Endothelial cell of umbilical vein (primary cell): ENCODE results near the gene MED27. TPM values are rescaled to one million over a fixed set of nuclear protein-coding genes. Genes with fewer than 3 reads are reported as not detected.

Source experiments
- BruUV-seq: library from RNA; stranded (reverse); fragments of 400-500 nt; replicated peaks from 2 replicates; lab custom pipeline; 2021; lab: Mats Ljungman, UMichigan
- CTCF ChIA-PET: fragments of 300-600, 350-600 bp; sonication (Branson Sonifier 250); formaldehyde crosslinking; loops from one replicate; lab custom pipeline; 2021; ENCODE audit warnings: antibody characterized with exemption, inconsistent platforms; lab: Charles Lee
- POLR2A ChIA-PET: fragments of 300-600, 350-600 bp; sonication (Branson Sonifier 250); formaldehyde crosslinking; loops from one replicate; lab custom pipeline; 2021; ENCODE audit warnings: antibody characterized with exemption, inconsistent platforms; lab: Charles Lee
- DNase-seq: peaks from one replicate; pipeline ENCODE4 v3.0.0-alpha.2; 2011; ENCODE audit warnings: low read depth, low spot score
- FAIRE-seq: peaks from 2 replicates; lab custom pipeline; 2011; peaks lifted over from hg19 to GRCh38; lab: Jason Lieb, UNC
- H2AFZ ChIP-seq: 2 replicates; pipeline ENCODE4 v1.6.0; 2012; ENCODE audit warnings: low read depth, low read length, control low read depth, inconsistent platforms
- H3K27ac ChIP-seq: 2 replicates; pipeline ENCODE4 v1.5.1; 2011; ENCODE audit warnings: low read depth, mild to moderate bottlenecking, control low read depth, low read length, moderate library complexity; ENCODE audit not compliant: insufficient read depth
- H3K27me3 ChIP-seq, 2 experiments: 2 replicates each; pipeline versions ENCODE4 v1.6.0 to v1.6.1; 2011; ENCODE audit warnings: low read length in 2 of 2, mixed read lengths in 1 of 2; ENCODE audit not compliant: control insufficient read depth in 2 of 2, insufficient read depth in 2 of 2
- H3K36me3 ChIP-seq, 2 experiments: 2 replicates in 1 of 2; 3 replicates in 1 of 2; pipeline ENCODE4 v1.5.1; 2011; ENCODE audit warnings: low read length in 2 of 2, mild to moderate bottlenecking in 1 of 2, moderate library complexity in 1 of 2; ENCODE audit not compliant: control insufficient read depth in 2 of 2, insufficient read depth in 2 of 2; ENCODE audit errors: extremely low read depth in 1 of 2
- H3K4me1 ChIP-seq: 3 replicates; pipeline ENCODE4 v1.5.1; 2011; ENCODE audit warnings: mild to moderate bottlenecking, low read length; ENCODE audit not compliant: control insufficient read depth, insufficient read depth; ENCODE audit errors: extremely low read depth
- H3K4me2 ChIP-seq: 2 replicates; pipeline ENCODE4 v1.6.1; 2011; ENCODE audit warnings: low read length, control low read depth, mixed read lengths; ENCODE audit not compliant: insufficient read depth
- H3K4me3 ChIP-seq, 3 experiments: fragments of 200-600 bp in 1 of 3; sonication (generic), shearing (Covaris generic) in 1 of 3; replicated peaks in 1 of 3; 2 replicates each; pipeline ENCODE4 v1.5.1; 2011 to 2016; ENCODE audit warnings: control low read depth in 3 of 3, low read length in 3 of 3, mild to moderate bottlenecking in 2 of 3, inconsistent platforms in 1 of 3, low read depth in 1 of 3, moderate library complexity in 1 of 3; ENCODE audit not compliant: insufficient read depth in 1 of 3
- H3K79me2 ChIP-seq: 2 replicates; pipeline ENCODE4 v1.6.0; 2012; ENCODE audit warnings: low read length, inconsistent platforms; ENCODE audit not compliant: control insufficient read depth, insufficient read depth
- H3K9ac ChIP-seq: replicated peaks from 2 replicates; pipeline ENCODE3; 2011; ENCODE audit warnings: low read length, control low read depth; ENCODE audit not compliant: insufficient read depth; ENCODE audit errors: extremely low read depth
- H3K9me1 ChIP-seq: replicated peaks from 3 replicates; pipeline ENCODE4 v1.6.0; 2011; ENCODE audit warnings: mild to moderate bottlenecking, low read length; ENCODE audit not compliant: control insufficient read depth, insufficient read depth; ENCODE audit errors: extremely low read depth
- H3K9me3 ChIP-seq: replicated peaks from 2 replicates; pipeline ENCODE4 v1.5.1; 2012; ENCODE audit warnings: low read length, inconsistent platforms; ENCODE audit not compliant: control insufficient read depth, insufficient read depth
- H4K20me1 ChIP-seq: replicated peaks from 2 replicates; pipeline ENCODE3; 2011; ENCODE audit warnings: mild to moderate bottlenecking, low read length; ENCODE audit not compliant: control insufficient read depth, insufficient read depth; ENCODE audit errors: extremely low read depth
- EZH2 ChIP-seq: IDR thresholded peaks from 2 replicates; pipeline ENCODE4 v1.6.1; 2012; ENCODE audit warnings: borderline replicate concordance, low read depth, mild to moderate bottlenecking, moderate library complexity, low read length, inconsistent platforms; ENCODE audit not compliant: severe bottlenecking
- FOS ChIP-seq: IDR thresholded peaks from 2 replicates; pipeline ENCODE4 v1.6.1; 2011; ENCODE audit warnings: mild to moderate bottlenecking, low read length, moderate library complexity, borderline replicate concordance; ENCODE audit not compliant: insufficient read depth
- GATA2 ChIP-seq: IDR thresholded peaks from 2 replicates; pipeline ENCODE4 v1.7.0; 2011; ENCODE audit warnings: low read depth, mild to moderate bottlenecking, moderate library complexity, mixed read lengths, low read length; ENCODE audit not compliant: insufficient read length, insufficient read depth
- JUN ChIP-seq: IDR thresholded peaks from 2 replicates; pipeline ENCODE4 v1.6.1; 2011; ENCODE audit warnings: borderline replicate concordance, low read depth; ENCODE audit not compliant: insufficient read length, insufficient read depth
- MYC ChIP-seq: IDR thresholded peaks from one replicate; pipeline ENCODE4 v1.6.1; 2011; ENCODE audit warnings: mild to moderate bottlenecking, low read depth, low read length
- POLR2A ChIP-seq: IDR thresholded peaks from 2 replicates; pipeline ENCODE4 v1.6.1; 2012; ENCODE audit warnings: low read depth, mild to moderate bottlenecking, control low read depth, low read length
- POLR2AphosphoS5 ChIP-seq: IDR thresholded peaks from 2 replicates; pipeline ENCODE4 v1.6.1; 2012; ENCODE audit warnings: low read depth, mild to moderate bottlenecking, control low read depth, low read length, moderate library complexity; ENCODE audit not compliant: insufficient read depth
- dilution Hi-C: fragments of 300-500 bp; cut with MboI; formaldehyde crosslinking; loops from one replicate; pipeline ENCODE4 v1.15.0; 2019; ENCODE audit warnings: low sequenced_read_pairs; ENCODE audit not compliant: extremely low pct_ligation_motif_present
- intact Hi-C: fragments of 100-400 bp; cut with micrococcal nuclease; formaldehyde crosslinking; loops from one replicate; pipeline ENCODE4 v1.10.0; 2022
- polyA plus RNA-seq, 4 experiments: library from polyadenylated mRNA; depleted of rRNA in 3 of 4; stranded (reverse) in 3 of 4; unstranded in 1 of 4; fragments of >200 nt; gene quantifications; 2 replicates each; pipeline versions ENCODE4 v1.2.1 to v1.2.3, GENCODE V29; 2011 to 2012; ENCODE audit warnings: missing spikeins in 1 of 4
- total RNA-seq: library from RNA; stranded (reverse); gene quantifications from 2 replicates; pipeline ENCODE4 v1.2.3, GENCODE V29; 2021
- TF ChIP-seq, protein P1 (sequence below), 2 donors: IDR thresholded peaks; 1 replicate in 1 of 2; 2 replicates in 1 of 2; pipeline ENCODE4 v1.5.1; 2011; ENCODE audit warnings: low read length in 2 of 2, mild to moderate bottlenecking in 2 of 2, moderate library complexity in 2 of 2, control low read depth in 1 of 2, inconsistent platforms in 1 of 2, low read depth in 1 of 2; ENCODE audit not compliant: insufficient read depth in 1 of 2; ENCODE audit errors: extremely low read depth in 1 of 2
- TF ChIP-seq, protein P2 (sequence below): IDR thresholded peaks from 2 replicates; pipeline ENCODE4 v1.6.1; 2011; ENCODE audit not compliant: insufficient read depth, insufficient read length

The MED27 gene
- total and polyA plus RNA-seq, 2 donors (not counting 3 experiments of a cell fraction or from before 2014, with no cell fraction given), result 27.9 to 47.8 TPM

DNA sequence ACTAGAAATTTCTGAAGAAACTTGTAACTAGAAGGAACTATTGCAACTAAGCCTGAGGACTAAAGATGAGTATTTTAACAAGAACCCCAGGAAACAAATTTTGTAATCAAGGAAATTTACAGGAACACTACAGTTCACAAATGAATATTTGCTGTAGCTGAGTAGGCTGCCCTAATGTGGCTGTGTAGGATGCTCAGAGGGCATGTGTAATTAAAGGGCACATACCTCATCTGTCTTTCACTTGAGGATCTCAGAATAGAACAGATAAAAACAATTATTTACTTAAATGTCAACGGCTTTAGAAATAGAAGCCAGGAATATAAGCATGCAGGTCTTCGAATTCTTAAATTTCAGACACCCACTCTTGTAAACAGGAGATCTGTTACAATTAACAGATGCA is 119.8 kb downstream of the MED27 start:
- DNase-seq (no peak), FAIRE-seq (no peak)
- CTCF ChIA-PET, result no interaction called here
- TF ChIP-seq FOS (no peak), MYC (no peak)
- TF ChIP-seq, protein P1, sequence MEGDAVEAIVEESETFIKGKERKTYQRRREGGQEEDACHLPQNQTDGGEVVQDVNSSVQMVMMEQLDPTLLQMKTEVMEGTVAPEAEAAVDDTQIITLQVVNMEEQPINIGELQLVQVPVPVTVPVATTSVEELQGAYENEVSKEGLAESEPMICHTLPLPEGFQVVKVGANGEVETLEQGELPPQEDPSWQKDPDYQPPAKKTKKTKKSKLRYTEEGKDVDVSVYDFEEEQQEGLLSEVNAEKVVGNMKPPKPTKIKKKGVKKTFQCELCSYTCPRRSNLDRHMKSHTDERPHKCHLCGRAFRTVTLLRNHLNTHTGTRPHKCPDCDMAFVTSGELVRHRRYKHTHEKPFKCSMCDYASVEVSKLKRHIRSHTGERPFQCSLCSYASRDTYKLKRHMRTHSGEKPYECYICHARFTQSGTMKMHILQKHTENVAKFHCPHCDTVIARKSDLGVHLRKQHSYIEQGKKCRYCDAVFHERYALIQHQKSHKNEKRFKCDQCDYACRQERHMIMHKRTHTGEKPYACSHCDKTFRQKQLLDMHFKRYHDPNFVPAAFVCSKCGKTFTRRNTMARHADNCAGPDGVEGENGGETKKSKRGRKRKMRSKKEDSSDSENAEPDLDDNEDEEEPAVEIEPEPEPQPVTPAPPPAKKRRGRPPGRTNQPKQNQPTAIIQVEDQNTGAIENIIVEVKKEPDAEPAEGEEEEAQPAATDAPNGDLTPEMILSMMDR (IDR thresholded peaks at IDR 0.05; ENCODE audit: extremely low read depth in 1 of 2, insufficient read depth in 1 of 2, low read depth in 1 of 2, low read length in 2 of 2), result no peak
- Histone ChIP-seq H3K27me3 (no peaks in the 10 kb centered on the region), H3K36me3 (no peaks in the 10 kb centered on the region), H3K9ac (no peak overlapping the region), H3K4me3 (no peak overlapping the region), H3K9me1 (no peaks in the 10 kb centered on the region), H3K4me2 (no peak overlapping the region), H4K20me1 (no peaks in the 10 kb centered on the region), H2AFZ (no peak overlapping the region), H3K27ac (no peak overlapping the region), H3K4me1 (no peaks in the 10 kb centered on the region), H3K79me2 (no peaks in the 10 kb centered on the region), H3K9me3 (no peaks in the 10 kb centered on the region)
- POLR2A ChIA-PET, result no interaction called here
- dilution Hi-C loops, result no loop called here
- BruUV-seq, result no TSS peak
- intact Hi-C loops, result no loop called here

DNA sequence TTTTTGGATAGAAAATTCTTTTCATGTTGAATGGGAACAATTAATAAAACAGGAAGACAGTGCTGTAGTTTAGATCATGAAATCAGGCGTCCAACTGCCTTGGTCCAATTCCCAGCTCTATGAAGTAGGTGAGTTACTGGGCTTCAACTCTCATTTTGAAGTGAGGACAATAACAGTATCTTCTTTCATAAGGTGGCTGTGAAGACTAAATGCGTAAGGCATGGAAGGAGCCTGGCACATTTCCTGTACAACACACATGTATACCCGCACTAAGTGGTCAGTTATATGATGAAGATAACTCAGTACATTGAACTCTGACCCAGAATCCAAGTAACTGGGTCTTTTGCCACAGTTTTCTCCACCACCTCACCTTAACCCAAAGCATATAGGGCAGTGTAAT is 120.6 kb downstream of the MED27 start:
- BruUV-seq, result no TSS peak
- no peak overlapping the region for H3K4me3 ChIP-seq
- H3K36me3 ChIP-seq, result no peaks in the 10 kb centered on the region
- CTCF ChIA-PET, result no interaction called here
- H3K9me1 ChIP-seq, result no peaks in the 10 kb centered on the region
- no peaks in the 10 kb centered on the region for H3K79me2 ChIP-seq
- H3K27ac ChIP-seq, result no peak overlapping the region
- FAIRE-seq (no peak), DNase-seq (no peak)
- intact Hi-C loops (no loop called here), dilution Hi-C loops (no loop called here)
- no peaks in the 10 kb centered on the region for H3K9me3 ChIP-seq
- no peak overlapping the region for H3K4me2 ChIP-seq
- POLR2A ChIA-PET, result no interaction called here
- H2AFZ ChIP-seq, result no peak overlapping the region
- H3K9ac ChIP-seq, result no peak overlapping the region
- no peaks in the 10 kb centered on the region for H3K4me1 ChIP-seq
- H4K20me1 ChIP-seq, result no peaks in the 10 kb centered on the region
- TF ChIP-seq POLR2AphosphoS5 (no peak), FOS (no peak), EZH2 (no peak), JUN (no peak), GATA2 (no peak), POLR2A (no peak), MYC (no peak)
- TF ChIP-seq, protein P2, sequence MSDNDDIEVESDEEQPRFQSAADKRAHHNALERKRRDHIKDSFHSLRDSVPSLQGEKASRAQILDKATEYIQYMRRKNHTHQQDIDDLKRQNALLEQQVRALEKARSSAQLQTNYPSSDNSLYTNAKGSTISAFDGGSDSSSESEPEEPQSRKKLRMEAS, result no peak
- TF ChIP-seq, protein P1 (IDR thresholded peaks at IDR 0.05; ENCODE audit: extremely low read depth in 1 of 2, insufficient read depth in 1 of 2, low read depth in 1 of 2, low read length in 2 of 2), result no peak
- no peaks in the 10 kb centered on the region for H3K27me3 ChIP-seq
